Measurements from ENCODE around the gene SLC39A6.
"Not testable (repeated sequence)": the region's sequence is repeated elsewhere in the genome, so short reads cannot be mapped to it uniquely, and the experiment has no call there.

SLC39A6 gene

GRCh38 chr18:36132756-36133155, 3.6 kb upstream of the SLC39A6 start:
- no peak for DNase-seq

- no peak for DNase-seq
Measured at GRCh38 chr18:36131692-36132483, 2.7 kb upstream of the SLC39A6 start.

GRCh38 chr18:36130883-36131653, 1.9 kb upstream of the SLC39A6 start:
- DNase-seq: no peak

- no peak for DNase-seq
Measured at GRCh38 chr18:36130039-36130831, 1.1 kb upstream of the SLC39A6 start.

GRCh38 chr18:36128907-36129299, 237 bp downstream of the SLC39A6 start:
- DNase-seq: no peak

GRCh38 chr18:36128530-36128870, 640 bp downstream of the SLC39A6 start:
- no peak for DNase-seq

GRCh38 chr18:36127836-36128529, 1.2 kb downstream of the SLC39A6 start:
- DNase-seq: no peak

GRCh38 chr18:36126668-36127067, 2.5 kb downstream of the SLC39A6 start:
- DNase-seq: no peak

- no peak for DNase-seq
Measured at GRCh38 chr18:36124841-36125240, 4.3 kb downstream of the SLC39A6 start.

GRCh38 chr18:36120297-36120696, 8.8 kb downstream of the SLC39A6 start:
- DNase-seq: peak in 1 of 2 experiments; percentile 25

GRCh38 chr18:36116771-36117170, 12.4 kb downstream of the SLC39A6 start:
- not testable (repeated sequence) for DNase-seq

GRCh38 chr18:36114738-36115137, 14.4 kb downstream of the SLC39A6 start:
- DNase-seq: no peak

GRCh38 chr18:36114251-36114650, 14.9 kb downstream of the SLC39A6 start:
- DNase-seq: no peak

GRCh38 chr18:36112302-36112701, 16.8 kb downstream of the SLC39A6 start:
- DNase-seq: no peak

- no peak for DNase-seq
Measured at GRCh38 chr18:36109737-36110136, 19.4 kb downstream of the SLC39A6 start.

- no peak for DNase-seq
Measured at GRCh38 chr18:36108601-36109000, 20.5 kb downstream of the SLC39A6 start.

GRCh38 chr18:36108196-36108595, 20.9 kb downstream of the SLC39A6 start:
- no peak for DNase-seq

GRCh38 chr18:36107477-36107876, 21.7 kb downstream of the SLC39A6 start:
- no peak for DNase-seq

GRCh38 chr18:36104749-36105148, 24.4 kb downstream of the SLC39A6 start:
- DNase-seq: no peak

- DNase-seq: no peak
Measured at GRCh38 chr18:36101943-36102342, 27.2 kb downstream of the SLC39A6 start.

GRCh38 chr18:36099311-36099710, 29.8 kb downstream of the SLC39A6 start:
- no peak for DNase-seq

- DNase-seq: no peak
Measured at GRCh38 chr18:36096955-36097354, 32.2 kb downstream of the SLC39A6 start.
